Esophagus (tissue), 2 donors: ENCODE results near the gene DDN. TPM values are rescaled to one million over a fixed set of nuclear protein-coding genes. Genes with fewer than 3 reads are reported as not detected.

Experiments used
- H3K27ac ChIP-seq, 2 donors: one replicate each; pipeline ENCODE4 v1.5.1; 2013; ENCODE audit warnings: low read depth in 2 of 2, mild to moderate bottlenecking in 2 of 2, inconsistent platforms in 1 of 2, low read length in 1 of 2, moderate library complexity in 1 of 2
- H3K27me3 ChIP-seq, 2 donors: one replicate each; pipeline ENCODE4 v1.6.1; 2013; ENCODE audit warnings: low read length in 2 of 2, control low read depth in 1 of 2, mild to moderate bottlenecking in 1 of 2; ENCODE audit not compliant: insufficient read depth in 2 of 2, control insufficient read depth in 1 of 2
- H3K36me3 ChIP-seq, 2 donors: one replicate each; pipeline ENCODE4 v1.6.1; 2013; ENCODE audit warnings: low read length in 1 of 2; ENCODE audit not compliant: control insufficient read depth in 2 of 2, insufficient read depth in 2 of 2
- H3K4me1 ChIP-seq, 2 donors: one replicate each; pipeline ENCODE4 v1.6.1; 2013; ENCODE audit warnings: low read length in 1 of 2; ENCODE audit not compliant: control insufficient read depth in 2 of 2, insufficient read depth in 2 of 2
- H3K4me3 ChIP-seq, 2 donors: one replicate each; pipeline ENCODE4 v1.5.1; 2013; ENCODE audit warnings: low read length in 2 of 2, mild to moderate bottlenecking in 2 of 2, low read depth in 1 of 2, moderate library complexity in 1 of 2
- H3K9me3 ChIP-seq, 2 donors: one replicate each; pipeline ENCODE4 v1.6.1; 2013; ENCODE audit warnings: mild to moderate bottlenecking in 2 of 2, low read depth in 1 of 2, low read length in 1 of 2, moderate library complexity in 1 of 2; ENCODE audit not compliant: control insufficient read depth in 2 of 2, insufficient read depth in 1 of 2
- WGBS, 2 donors: extraction: QIAGEN DNeasy Blood & Tissue Kit; methylation state at CpG; one replicate each; pipeline ENCODE4 v1.1.7; 2013; 5-methylcytosine and 5-hydroxymethylcytosine counted together
- polyA plus RNA-seq, 2 donors: library from polyadenylated mRNA; stranded (reverse); fragments of 200-250 nt; gene quantifications; one replicate each; pipeline ENCODE4 v1.2.3, GENCODE V29; 2013
- donor health status: healthy with polysubstance abuse.
- donor health status: Bipolar disorder and iron deficiency.

The DDN gene
- polyA plus RNA-seq, 2 donors = 0.12 to 0.29 TPM

GRCh38 chr12:49032276-49032675 is 33.1 kb upstream of the DDN start:
- Histone ChIP-seq H3K4me3 (no peak overlapping the region), H3K9me3 (no peaks in the 10 kb centered on the region), H3K27me3 (no peaks in the 10 kb centered on the region), H3K36me3 (peaks cover 15 to 54% of the 10 kb centered on the region in 2 donors), H3K27ac (no peak overlapping the region), H3K4me1 (no peaks in the 10 kb centered on the region)
- 76 to 84% methylated on average over 4 of the region's 4 CpGs for WGBS, 2 donors

GRCh38 chr12:49031573-49032161 is 32.5 kb upstream of the DDN start:
- Histone ChIP-seq H3K9me3 (no peaks in the 10 kb centered on the region), H3K27me3 (no peaks in the 10 kb centered on the region), H3K4me3 (no peak overlapping the region), H3K36me3 (peaks cover 15 to 53% of the 10 kb centered on the region in 2 donors), H3K27ac (no peak overlapping the region), H3K4me1 (no peaks in the 10 kb centered on the region)
- 88 to 91% methylated on average over 8 of the region's 8 CpGs for WGBS, 2 donors

- H3K4me1 ChIP-seq = no peaks in the 10 kb centered on the region
- H3K9me3 ChIP-seq = no peaks in the 10 kb centered on the region
- no peaks in the 10 kb centered on the region for H3K27me3 ChIP-seq
- H3K36me3 ChIP-seq = peaks cover 15 to 60% of the 10 kb centered on the region in 2 donors
- 91 to 94% methylated on average over 19 of the region's 19 CpGs for WGBS, 2 donors
- no peak overlapping the region for H3K4me3 ChIP-seq
- H3K27ac ChIP-seq = no peak overlapping the region
Observed at GRCh38 chr12:49030714-49031572, 31.8 kb upstream of the DDN start.

- H3K27me3 ChIP-seq = no peaks in the 10 kb centered on the region
- H3K27ac ChIP-seq = no peak overlapping the region
- no peaks in the 10 kb centered on the region for H3K9me3 ChIP-seq
- H3K36me3 ChIP-seq = peaks cover 17 to 63% of the 10 kb centered on the region in 2 donors
- H3K4me3 ChIP-seq = no peak overlapping the region
- H3K4me1 ChIP-seq = no peaks in the 10 kb centered on the region
- 87 to 90% methylated on average over 8 of the region's 8 CpGs for WGBS, 2 donors
Observed at GRCh38 chr12:49030119-49030518, 30.9 kb upstream of the DDN start.

- WGBS, 2 donors = 87 to 88% methylated on average over 10 of the region's 10 CpGs
- Histone ChIP-seq H3K27me3 (no peaks in the 10 kb centered on the region), H3K27ac (no peak overlapping the region), H3K36me3 (peaks cover 27 to 64% of the 10 kb centered on the region in 2 donors), H3K9me3 (no peaks in the 10 kb centered on the region), H3K4me3 (no peak overlapping the region), H3K4me1 (no peaks in the 10 kb centered on the region)
Observed at GRCh38 chr12:49028666-49029275, 29.6 kb upstream of the DDN start.

GRCh38 chr12:49027846-49028555 is 28.8 kb upstream of the DDN start:
- no peaks in the 10 kb centered on the region for H3K4me1 ChIP-seq
- H3K9me3 ChIP-seq = no peaks in the 10 kb centered on the region
- peaks cover 20 to 62% of the 10 kb centered on the region in 2 donors for H3K36me3 ChIP-seq
- H3K27me3 ChIP-seq = no peaks in the 10 kb centered on the region
- no peak overlapping the region for H3K27ac ChIP-seq
- WGBS, 2 donors = 90 to 92% methylated on average over 9 of the region's 9 CpGs
- H3K4me3 ChIP-seq = no peak overlapping the region

GRCh38 chr12:49026678-49027480 is 27.7 kb upstream of the DDN start:
- H3K4me1 ChIP-seq = no peaks in the 10 kb centered on the region
- peaks cover 25 to 62% of the 10 kb centered on the region in 2 donors for H3K36me3 ChIP-seq
- H3K4me3 ChIP-seq = no peak overlapping the region
- 91 to 93% methylated on average over 24 to 26 of the region's 26 CpGs for WGBS, 2 donors
- no peaks in the 10 kb centered on the region for H3K27me3 ChIP-seq
- no peaks in the 10 kb centered on the region for H3K9me3 ChIP-seq
- H3K27ac ChIP-seq = no peak overlapping the region

GRCh38 chr12:49026101-49026500 is 26.9 kb upstream of the DDN start:
- WGBS, 2 donors = 95 to 96% methylated on average over 21 of the region's 21 CpGs
- Histone ChIP-seq H3K4me3 (no peak overlapping the region), H3K4me1 (no peaks in the 10 kb centered on the region), H3K9me3 (no peaks in the 10 kb centered on the region), H3K27ac (no peak overlapping the region), H3K27me3 (no peaks in the 10 kb centered on the region), H3K36me3 (peaks cover 27 to 65% of the 10 kb centered on the region in 2 donors)

GRCh38 chr12:49025463-49025862 is 26.3 kb upstream of the DDN start:
- H3K4me3 ChIP-seq = no peak overlapping the region
- H3K27ac ChIP-seq = no peak overlapping the region
- no peaks in the 10 kb centered on the region for H3K4me1 ChIP-seq
- no peaks in the 10 kb centered on the region for H3K27me3 ChIP-seq
- H3K9me3 ChIP-seq = no peaks in the 10 kb centered on the region
- WGBS, 2 donors = 85 to 89% methylated on average over 4 of the region's 4 CpGs
- peaks cover 27 to 59% of the 10 kb centered on the region in 2 donors for H3K36me3 ChIP-seq
